GM19397 (cell line): ENCODE measurements around the gene DNAJB6.

Source experiments
- ATAC-seq: cut with Tn5 transposase; IDR thresholded peaks from one replicate; pipeline ENCODE4 v1.9.1; 2021; ENCODE audit warnings: mild to moderate bottlenecking, moderate library complexity; ENCODE audit not compliant: unreplicated experiment

DNAJB6 gene

DNA sequence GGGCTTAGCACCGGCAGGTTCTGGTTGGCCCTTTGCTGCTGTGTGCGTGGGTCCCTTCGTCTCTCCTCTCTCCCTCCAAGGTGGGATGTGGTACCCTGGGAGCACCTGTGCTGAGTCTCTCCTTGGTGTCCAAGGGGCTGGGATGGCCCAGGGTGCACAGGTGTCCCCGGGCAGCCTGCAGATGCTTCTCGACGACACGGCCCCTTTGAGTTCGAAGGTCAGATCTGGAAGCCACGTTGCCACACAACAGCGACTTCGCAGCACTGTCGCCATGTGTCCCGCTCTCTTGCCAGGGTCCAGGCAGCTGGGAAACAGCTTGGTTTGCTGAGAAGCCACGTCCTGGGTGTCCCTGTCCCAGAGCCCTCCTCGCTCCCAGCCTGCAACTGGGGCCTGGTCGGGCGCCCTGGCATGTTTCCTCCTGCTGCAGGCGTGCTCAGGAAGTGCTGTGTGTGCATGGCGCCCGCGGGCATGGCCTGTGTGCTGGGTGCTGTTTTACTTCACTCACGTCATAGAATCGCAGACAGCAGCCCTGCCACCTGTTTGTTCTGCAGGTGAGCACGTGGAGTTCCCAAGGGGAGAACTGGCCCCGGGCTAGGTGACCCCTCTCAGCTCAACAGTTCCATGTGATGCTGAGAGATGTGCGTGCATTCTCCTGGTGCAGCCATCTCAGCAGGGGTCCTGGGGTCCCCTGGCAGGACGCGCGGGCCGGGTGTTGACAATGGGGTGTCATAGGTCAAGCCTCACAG, 70.9 kb downstream of the DNAJB6 start:
- ATAC-seq: no peak

DNA sequence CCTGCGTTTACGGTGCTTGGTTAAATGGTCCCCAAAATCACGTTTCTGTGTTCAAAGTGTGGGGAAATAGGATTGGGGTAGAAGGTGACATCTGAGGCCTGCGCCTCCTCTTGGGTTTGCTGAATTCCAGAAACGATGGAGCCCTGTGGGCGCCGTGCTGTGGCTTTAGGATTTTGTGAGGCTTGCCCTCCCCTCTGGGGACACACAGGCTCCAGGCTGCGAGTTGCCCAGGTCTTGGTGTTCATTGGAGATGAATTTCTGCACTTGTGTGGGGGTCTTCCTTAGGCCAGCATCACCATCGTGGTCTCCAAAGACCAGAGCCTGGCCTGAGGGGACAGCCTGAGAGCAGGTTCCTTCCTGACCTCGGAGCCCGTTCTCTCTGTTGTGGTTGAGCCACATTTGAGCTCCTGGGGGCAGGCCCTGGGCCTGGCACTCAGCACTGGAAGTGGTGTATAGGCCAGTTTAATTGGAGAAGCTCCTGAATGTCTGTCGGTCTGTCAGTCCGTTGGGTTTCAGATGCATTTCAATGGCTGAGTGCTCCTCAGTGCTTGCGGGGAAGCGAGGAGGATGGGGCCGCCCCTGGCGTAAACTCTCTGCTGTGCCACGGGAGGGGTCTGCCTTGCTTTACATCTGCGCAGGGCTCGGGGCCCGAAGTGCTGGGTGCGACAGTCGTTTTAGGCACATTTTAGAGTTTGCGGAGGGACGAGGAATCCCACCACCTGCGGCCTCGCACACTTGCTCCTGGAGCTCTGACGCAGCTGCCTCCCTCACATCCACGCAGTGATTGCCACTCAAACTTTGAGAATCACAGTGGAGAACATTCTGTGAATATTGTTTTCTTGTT, 71.7 kb downstream of the DNAJB6 start:
- no peak for ATAC-seq

GRCh38 chr7:157409149-157409752, 72.4 kb downstream of the DNAJB6 start:
- ATAC-seq: no peak

DNA sequence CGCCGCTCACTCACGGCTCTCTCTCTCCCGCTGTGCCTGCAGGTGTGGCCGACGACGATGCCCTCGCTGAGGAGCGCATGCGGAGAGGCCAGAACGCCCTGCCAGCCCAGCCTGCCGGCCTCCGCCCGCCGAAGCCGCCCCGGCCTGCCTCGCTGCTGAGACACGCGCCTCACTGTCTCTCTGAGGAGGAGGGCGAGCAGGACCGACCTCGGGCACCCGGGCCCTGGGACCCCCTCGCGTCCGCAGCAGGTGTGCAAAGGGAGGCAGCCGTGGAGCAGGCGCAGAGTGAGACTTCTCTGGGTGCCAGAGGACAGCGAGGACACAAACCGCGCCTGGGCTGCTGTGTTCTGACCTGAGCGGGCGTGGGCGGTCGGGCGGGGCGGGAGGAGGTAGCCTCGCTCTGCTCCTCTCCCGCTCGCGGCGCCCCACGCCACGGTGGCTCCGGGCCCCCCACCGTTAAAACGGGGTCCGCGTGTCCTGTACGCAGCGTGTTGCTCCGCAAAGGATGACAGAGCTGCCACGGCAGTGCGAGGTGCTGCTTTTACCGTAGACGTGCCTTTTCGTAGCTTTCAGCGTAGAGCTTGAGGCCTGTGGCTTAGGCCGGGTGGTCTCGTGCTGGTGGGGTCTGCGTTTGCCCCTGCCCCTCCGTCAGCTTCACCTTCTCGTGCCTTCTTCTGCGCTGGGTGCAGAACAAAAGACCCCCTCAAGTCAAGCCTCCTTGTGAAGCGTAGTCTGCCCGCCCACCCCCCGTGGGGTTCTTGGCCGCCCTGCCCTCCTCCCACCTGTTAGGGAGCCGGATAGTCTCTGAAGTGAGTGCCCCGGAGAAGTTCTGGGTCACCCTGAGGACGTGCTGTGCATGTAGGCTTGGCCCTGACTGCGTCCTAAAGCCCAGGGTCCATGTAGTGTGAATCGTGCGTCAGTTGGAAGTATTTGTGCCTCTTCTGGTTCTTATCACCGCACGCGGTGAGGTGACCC, 73.2 kb downstream of the DNAJB6 start:
- ATAC-seq: no peak

DNA sequence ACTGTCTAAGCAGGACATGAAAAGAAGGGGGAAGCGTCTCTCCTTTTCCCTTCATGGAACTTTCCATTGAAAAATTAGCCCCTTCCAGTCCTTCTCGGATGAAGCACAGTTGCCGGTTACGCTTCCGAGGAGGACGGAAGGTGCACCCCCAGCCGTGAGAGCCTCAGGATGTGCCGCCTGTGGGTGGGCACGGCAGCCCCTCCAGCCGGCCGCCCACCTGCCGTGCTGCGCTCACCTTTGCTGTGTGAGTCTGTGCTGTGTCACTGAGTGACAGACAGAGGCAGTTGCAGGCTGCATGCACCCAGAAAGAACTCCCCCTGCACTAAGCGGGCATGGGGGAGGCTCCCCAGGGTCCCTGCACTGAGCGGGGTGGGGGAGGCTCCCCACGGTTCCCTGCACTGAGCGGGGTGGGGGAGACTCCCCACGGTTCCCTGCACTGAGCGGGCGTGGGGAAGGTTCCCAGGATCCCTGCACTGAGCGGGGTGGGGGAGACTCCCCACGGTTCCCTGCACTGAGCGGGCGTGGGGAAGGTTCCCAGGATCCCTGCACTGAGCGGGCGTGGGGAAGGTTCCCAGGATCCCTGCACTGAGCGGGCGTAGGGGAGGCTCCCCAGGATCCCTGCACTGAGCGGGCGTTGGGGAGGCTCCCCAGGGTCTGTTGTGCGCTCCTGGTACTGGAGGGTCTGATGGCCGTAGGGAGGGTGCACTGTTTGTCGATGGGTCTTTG, 74.2 kb downstream of the DNAJB6 start:
- no peak for ATAC-seq

DNA sequence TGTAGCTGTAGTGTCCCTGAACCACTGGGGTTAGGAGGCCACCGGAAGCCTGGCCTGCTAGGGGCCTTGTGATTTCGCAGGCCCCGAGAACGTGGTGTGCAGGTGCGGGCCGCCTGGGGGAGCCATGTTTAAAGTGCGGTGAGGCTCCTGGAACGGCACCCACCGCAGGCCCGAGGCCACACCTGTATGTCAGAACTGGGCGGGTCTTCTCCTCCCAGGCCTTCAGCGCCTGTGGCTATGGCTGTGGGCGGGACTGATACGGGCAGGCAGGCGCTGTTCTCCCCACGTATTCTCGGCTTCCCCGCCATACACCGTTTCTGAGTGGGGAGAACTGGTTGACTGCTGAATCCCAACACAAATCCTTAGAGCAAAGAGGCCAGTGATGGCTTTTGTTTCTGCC, 74.8 kb downstream of the DNAJB6 start:
- ATAC-seq: no peak

GRCh38 chr7:157412021-157412443, 75.2 kb downstream of the DNAJB6 start:
- ATAC-seq: no peak

DNA sequence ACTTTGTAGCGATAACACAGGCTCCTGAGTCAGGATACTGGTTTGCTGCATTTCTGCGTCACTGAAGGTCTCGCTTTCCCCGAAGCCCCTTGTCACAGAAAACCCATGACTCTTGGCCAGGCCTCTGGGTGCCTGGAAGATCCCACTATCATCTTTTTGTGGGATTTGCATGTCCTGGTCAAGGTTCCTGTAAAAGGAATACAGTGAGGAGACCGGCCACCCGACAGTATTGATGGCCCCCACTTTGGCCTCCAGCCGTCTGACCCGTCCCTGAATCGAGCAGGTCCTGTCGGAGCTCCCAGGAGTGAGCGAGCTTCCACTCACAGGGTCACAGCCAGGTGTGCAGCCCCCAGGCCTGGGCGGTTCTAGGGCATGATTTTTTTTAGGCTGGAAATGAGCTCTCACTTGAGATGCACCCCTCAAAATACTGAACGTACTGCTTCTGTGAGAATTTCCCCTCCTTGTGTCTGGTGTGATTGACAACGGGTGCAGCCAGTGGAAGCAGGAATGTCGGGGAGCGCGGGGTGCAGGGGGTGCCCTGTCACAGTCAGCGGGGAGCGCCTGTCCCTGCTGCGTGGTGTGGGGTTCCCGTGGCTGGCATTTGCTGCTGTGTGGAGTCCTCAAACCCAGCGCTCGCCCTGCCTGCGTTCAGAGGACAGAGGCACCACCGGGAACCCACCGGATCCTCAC, 75.8 kb downstream of the DNAJB6 start:
- ATAC-seq: no peak

- no peak for ATAC-seq
These were observed 77.3 kb downstream of the DNAJB6 start for GRCh38 chr7:157413881-157414701.

- no peak for ATAC-seq
These were observed 77.9 kb downstream of the DNAJB6 start for GRCh38 chr7:157414702-157415096.

DNA sequence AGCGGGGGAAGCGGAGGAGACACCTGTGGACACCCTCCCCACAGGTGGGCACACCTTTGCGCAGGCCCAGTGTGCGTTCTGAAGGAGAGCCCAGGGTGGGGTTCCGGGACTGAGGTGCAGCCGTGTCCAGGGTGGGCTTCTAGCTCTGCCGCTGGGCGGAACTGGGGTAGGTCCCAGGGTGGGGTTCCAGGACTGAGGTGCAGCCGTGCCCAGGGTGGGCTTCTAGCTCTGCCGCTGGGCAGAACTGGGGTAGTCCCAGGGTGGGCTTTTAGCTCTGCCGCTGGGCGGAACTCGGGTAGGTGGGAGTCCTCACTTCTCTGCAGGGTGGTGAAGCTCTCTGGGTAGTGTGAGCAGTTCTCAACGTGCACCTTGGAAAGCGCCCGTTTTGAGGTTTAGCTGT, 78.7 kb downstream of the DNAJB6 start:
- ATAC-seq: no peak

DNA sequence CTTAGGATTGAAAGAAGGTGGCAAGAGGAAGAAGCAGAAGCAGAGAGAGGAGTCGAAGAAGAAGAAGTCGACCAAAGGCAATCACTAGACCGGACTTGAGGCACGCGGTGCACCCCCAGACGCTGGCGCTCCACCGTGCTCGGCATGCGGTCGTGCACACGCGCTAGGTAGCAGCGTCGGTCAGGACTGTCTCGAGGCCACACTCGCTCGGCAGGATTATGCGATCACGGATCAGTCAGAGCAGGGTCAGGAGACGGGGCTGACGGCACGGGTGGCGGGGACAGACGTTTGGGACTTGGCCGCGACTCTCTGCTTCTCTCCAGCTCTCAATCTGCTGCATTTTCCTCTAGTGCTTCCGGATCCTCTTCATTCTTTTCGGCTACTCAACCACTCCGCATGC, 79.2 kb downstream of the DNAJB6 start:
- no peak for ATAC-seq

DNA sequence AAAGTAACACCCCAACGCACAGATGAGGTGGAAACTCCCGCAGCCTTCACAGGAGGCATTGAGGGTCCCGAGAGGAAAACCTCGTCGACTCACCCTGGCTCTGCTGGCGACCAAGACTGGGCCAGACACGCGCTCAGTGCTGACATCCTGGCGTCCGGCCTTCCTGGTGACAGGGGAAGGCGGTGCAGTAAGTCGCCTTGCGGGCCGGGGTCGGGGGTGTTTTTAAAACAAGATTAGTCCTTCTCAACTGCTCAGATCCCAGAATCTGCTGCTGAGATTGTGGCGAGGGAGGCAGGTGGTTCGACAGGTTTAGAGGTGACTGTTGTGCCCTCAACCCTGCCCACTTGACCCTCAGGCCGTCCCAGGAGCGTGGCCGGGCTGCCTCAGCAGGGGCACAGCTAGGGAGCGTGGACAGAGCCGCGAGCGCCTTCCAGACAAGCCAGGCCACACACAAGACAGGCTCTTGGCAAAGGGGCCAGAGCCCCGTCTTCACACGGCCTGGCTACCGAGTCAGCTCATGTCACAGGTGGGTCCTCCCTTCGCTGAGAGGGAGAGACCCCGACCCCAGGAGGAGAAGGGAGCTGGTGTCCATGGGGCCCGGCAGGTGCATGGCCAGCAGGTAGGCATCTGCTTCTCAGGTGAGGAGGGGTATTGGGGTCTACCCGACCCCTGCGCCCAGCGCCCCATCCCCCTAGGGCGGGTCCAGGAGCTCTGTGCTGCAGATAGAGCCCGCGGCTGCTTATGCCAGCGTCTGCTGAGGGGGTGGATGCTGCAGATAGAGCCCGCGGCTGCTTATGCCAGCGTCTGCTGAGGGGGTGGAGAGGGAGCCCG, 81.6 kb downstream of the DNAJB6 start:
- no peak for ATAC-seq

DNA sequence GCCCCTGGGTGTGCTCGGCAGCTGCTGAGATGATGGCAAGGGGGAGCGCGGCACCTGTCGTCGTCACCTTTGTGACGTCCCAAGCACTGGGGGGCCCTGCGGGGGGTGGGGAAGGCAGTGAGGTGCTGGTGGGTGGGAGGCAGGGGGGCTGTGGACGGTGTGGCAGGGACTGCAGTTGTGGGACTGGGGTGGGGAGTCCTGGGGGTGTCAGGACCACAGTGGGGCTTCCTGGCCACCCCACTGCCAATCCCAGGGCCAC, 82.2 kb downstream of the DNAJB6 start:
- no peak for ATAC-seq

- no peak for ATAC-seq
These were observed 85.5 kb downstream of the DNAJB6 start for GRCh38 chr7:157422279-157422678.

DNA sequence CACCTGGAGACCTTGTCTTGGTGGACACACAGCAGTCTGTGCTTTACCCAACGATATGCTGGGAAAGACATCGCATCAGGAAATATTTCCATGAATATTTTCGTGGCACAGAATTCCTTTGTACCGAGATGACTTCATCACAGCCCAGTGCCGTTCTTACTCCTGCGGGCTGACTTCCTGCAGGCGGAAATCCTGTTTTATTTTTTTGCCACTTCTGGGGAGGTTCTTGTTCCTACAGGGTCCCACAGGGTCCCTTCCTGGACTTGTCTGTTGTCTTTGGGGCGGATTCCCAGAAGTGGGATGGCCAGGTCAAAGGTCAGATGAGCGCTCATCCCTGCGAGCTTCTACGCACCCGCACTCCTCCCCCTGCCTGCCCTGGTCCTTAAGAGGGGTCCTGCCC, 86.5 kb downstream of the DNAJB6 start:
- no peak for ATAC-seq

- ATAC-seq: no peak
These were observed 87.2 kb downstream of the DNAJB6 start for GRCh38 chr7:157423886-157424565.
